Muscle layer of duodenum (tissue), 2 donors: ENCODE results near the gene CDRT4.
A peak's percentile ranks its signal among the peaks of the same experiment; 100 is the strongest.

ENCODE experiments used
- H3K27ac ChIP-seq: one replicate; pipeline ENCODE4 v1.7.0; 2013; ENCODE audit warnings: mild to moderate bottlenecking, low read length
- H3K27me3 ChIP-seq: one replicate; pipeline ENCODE4 v1.7.0; 2013; ENCODE audit warnings: low read depth, mild to moderate bottlenecking, control low read depth, low read length
- H3K36me3 ChIP-seq, 2 donors: one replicate each; pipeline ENCODE4 v1.7.0; 2013; ENCODE audit warnings: low read length in 2 of 2, control low read depth in 1 of 2, mild to moderate bottlenecking in 1 of 2; ENCODE audit not compliant: insufficient read depth in 2 of 2, control insufficient read depth in 1 of 2
- H3K4me1 ChIP-seq, 2 donors: one replicate each; pipeline ENCODE4 v1.7.0; 2013; ENCODE audit warnings: low read length in 2 of 2, mild to moderate bottlenecking in 2 of 2, control low read depth in 1 of 2, moderate library complexity in 1 of 2; ENCODE audit not compliant: insufficient read depth in 2 of 2, control insufficient read depth in 1 of 2
- H3K4me3 ChIP-seq, 2 donors: one replicate each; pipeline ENCODE4 v1.7.0; 2013; ENCODE audit warnings: low read length in 2 of 2, low read depth in 1 of 2, mild to moderate bottlenecking in 1 of 2
- H3K9me3 ChIP-seq, 2 donors: one replicate each; pipeline ENCODE4 v1.7.0; 2013; ENCODE audit warnings: low read length in 2 of 2, control low read depth in 1 of 2, mild to moderate bottlenecking in 1 of 2; ENCODE audit not compliant: control insufficient read depth in 1 of 2
- donor health status: healthy.

Gene CDRT4

DNA sequence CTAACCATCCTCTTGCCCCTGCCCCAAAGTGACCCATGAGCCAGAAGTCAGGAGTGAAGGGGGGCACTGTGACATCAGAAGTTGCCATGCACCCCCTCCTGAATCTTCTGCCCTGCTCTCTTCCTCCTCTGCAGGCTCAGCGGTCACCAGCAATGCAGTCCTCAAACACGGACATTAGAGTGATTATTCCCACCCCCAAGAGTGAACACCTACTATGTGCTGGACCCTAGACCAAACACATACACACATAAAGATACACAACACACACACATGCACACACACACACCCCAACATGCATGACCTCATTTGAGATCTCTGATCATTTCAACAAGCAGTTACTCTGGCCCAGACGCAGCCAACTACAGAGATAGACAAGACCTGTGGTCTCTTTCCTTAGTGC lies at the start of gene CDRT4:
Gene CDRT4, minus strand, starts transcription at position 30 of the 400 bp plus-strand sequence. CDS start 27,383 bp downstream, outside the sequence.
- H3K36me3 ChIP-seq = no peaks in the 10 kb centered on the region
- H3K9me3 ChIP-seq = no peaks in the 10 kb centered on the region
- H3K27me3 ChIP-seq = no peaks in the 10 kb centered on the region
- H3K4me3 ChIP-seq = no peak within 1 kb of the TSS
- H3K4me1 ChIP-seq = peaks cover 8 to 19% of the 10 kb centered on the region in 2 donors
- no peak within 1 kb of the TSS for H3K27ac ChIP-seq

DNA sequence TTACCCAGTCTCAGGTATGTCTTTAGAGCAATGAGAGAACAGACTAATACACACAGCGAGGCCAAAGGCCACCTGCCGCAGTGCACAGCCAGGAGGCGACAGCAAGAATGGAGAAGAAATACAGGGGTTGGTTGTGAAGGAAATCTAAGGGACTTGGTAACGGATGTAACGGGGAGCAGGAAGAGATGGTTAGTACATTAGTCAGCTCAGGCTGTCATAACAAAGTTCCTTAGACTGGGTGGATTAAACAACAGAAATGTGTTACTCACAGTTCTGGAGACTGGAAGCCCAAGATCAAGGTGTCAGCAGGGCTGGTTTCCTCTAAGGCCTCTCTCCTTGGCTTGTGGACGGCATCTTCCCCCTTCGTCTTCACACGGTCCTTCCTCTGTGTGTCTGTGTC lies 48.7 kb upstream of the CDRT4 start:
- Histone ChIP-seq H3K4me1 (peaks cover 0 to 10% of the 10 kb centered on the region in 2 donors), H3K9me3 (no peaks in the 10 kb centered on the region), H3K27me3 (no peaks in the 10 kb centered on the region), H3K4me3 (no peak overlapping the region), H3K36me3 (peaks cover 0 to 10% of the 10 kb centered on the region in 2 donors), H3K27ac (no peak overlapping the region)

DNA sequence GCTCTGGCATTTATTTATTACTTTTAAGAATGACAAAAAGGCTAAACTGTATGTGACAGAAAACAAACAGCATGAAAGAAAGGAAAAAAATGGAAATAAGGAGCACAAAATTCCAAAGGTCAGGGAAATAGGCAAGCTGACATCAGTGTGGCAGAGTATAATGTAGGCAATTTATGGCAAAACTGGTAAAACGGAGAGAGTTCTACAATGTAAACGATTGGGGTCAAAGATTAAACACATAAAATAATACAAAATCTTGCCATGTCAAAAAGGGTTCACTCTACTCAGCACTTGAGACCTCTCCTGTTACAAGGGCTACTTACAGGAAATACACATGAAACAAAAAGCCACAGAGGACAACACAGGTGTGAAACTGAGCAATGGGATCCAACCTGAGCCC lies 47.0 kb upstream of the CDRT4 start:
- Histone ChIP-seq H3K9me3 (no peaks in the 10 kb centered on the region), H3K4me1 (peaks cover 0 to 10% of the 10 kb centered on the region in 2 donors), H3K4me3 (no peak overlapping the region), H3K27me3 (no peaks in the 10 kb centered on the region), H3K27ac (no peak overlapping the region), H3K36me3 (peaks cover 0 to 10% of the 10 kb centered on the region in 2 donors)

DNA sequence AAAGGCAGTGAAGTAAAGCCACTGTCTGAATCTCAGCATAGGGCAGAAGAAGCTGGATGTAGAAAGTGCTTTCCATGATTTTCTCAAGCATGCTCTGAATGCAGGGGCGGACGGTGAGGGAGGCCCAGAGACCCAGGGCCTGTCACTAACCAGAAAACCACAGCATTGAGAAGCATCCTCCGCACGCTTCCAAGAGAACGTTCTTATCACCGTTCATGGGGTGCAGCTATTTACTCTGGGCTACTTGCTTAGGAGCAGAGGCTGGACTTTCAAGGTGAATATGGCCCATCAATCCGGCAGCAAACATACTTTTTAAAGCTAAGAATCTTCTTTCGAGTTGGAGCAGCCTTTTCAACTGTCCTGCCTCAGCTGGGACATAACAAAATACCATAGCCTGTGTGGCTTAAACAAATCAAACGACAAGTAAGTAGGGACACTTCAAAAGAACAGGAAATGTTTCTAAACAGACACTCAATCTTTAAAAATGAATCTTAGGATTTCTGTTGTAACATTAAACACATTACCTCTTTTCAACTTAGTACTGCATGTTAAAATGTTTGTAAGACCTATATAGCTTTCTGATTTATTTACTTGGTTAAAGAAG lies 46.5 kb upstream of the CDRT4 start:
- H3K27ac ChIP-seq = peak overlapping the region; percentile 19
- H3K9me3 ChIP-seq = no peaks in the 10 kb centered on the region
- peaks cover 0 to 10% of the 10 kb centered on the region in 2 donors for H3K36me3 ChIP-seq
- H3K27me3 ChIP-seq = no peaks in the 10 kb centered on the region
- H3K4me3 ChIP-seq = no peak overlapping the region
- peaks cover 0 to 10% of the 10 kb centered on the region in 2 donors for H3K4me1 ChIP-seq

DNA sequence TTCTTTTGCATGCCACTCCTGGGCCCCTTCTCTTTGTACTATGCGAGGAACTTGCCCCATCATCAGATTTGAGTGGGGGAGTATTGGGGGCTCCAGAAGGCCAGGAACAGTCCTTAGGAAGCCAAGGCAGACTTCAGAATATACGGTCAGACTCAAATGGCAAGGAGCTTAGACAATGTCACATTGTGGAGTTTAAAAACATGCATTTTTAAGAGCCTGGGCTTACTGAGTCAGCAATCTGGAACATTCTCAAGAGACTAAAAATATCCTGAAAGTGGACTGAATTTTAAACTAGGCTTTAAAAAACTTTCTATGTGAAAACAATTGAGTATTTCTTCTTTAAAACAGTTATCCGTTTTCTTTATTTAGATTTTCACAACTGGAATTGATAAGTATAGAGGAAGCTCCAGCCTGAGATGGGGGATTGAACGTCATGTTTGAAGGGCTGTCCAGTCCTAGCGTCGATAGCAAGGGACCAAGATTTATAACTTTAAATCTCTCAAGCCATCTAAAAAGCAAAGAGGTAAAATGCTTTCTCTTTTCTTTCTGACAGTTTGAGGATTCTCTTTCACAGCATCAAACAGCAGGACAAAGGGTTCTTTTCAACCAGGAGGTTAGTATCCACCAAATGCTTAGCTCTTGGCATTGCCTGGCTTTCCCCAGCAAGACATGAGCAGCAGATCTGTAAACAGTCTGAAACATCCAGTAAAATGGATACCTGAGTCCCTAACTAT lies 45.8 kb upstream of the CDRT4 start:
- H3K36me3 ChIP-seq = peaks cover 0 to 10% of the 10 kb centered on the region in 2 donors
- peaks cover 0 to 10% of the 10 kb centered on the region in 2 donors for H3K4me1 ChIP-seq
- H3K9me3 ChIP-seq = no peaks in the 10 kb centered on the region
- H3K27me3 ChIP-seq = no peaks in the 10 kb centered on the region
- H3K4me3 ChIP-seq = no peak overlapping the region
- peak overlapping the region; percentile 48 for H3K27ac ChIP-seq

DNA sequence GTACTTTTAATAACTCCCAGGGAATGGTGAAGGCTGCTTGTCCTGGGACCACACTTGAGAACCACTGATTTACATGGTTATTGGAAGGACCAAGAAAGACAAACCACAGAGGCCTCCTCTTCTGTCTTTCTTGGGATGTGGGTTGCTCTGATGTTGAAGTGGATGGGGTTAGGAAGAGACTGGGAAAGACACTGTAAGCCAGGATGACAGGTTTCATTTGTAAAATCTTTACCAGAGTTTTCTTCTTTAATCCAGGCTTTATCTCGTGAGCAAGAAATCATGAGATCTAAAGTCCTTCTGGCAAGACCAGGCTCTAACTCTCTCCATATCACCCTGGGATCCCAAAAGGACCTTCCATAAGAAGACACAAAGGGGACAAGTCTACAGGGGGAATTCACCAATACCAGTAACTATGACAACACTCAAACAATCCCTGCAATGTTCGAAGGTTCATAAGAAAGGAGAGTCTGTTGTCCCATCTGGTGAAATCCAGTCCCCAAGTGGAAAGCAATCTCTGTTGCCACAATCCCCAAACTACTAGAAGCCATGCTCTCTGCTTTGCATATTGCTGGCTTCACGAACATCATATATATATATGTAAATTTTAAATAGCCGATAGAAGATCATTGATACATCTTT lies 44.8 kb upstream of the CDRT4 start:
- peaks cover 0 to 10% of the 10 kb centered on the region in 2 donors for H3K36me3 ChIP-seq
- H3K9me3 ChIP-seq = no peaks in the 10 kb centered on the region
- no peaks in the 10 kb centered on the region for H3K27me3 ChIP-seq
- peaks cover 0 to 10% of the 10 kb centered on the region in 2 donors for H3K4me1 ChIP-seq
- H3K4me3 ChIP-seq = no peak overlapping the region
- no peak overlapping the region for H3K27ac ChIP-seq

DNA sequence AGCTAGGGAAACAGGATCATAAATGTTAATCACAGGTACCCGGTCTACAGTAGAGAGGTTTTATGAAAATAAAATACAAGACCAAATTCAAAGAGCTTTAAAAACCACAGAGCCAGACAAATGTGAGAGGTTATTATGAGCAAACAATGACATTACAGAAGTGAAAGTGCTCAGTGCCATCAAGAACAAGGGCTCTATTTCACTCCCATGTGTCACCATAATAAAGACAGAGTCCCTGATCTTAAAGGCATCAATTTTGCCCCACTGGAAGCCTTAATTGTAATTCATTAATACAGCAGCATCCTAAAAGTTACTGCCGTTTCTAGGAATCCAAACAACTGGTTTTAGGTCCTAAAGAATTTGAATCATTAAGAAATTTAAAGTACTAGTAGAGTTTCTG lies 43.7 kb upstream of the CDRT4 start:
- Histone ChIP-seq H3K4me3 (no peak overlapping the region), H3K27ac (no peak overlapping the region), H3K9me3 (no peaks in the 10 kb centered on the region), H3K27me3 (no peaks in the 10 kb centered on the region), H3K4me1 (peaks cover 0 to 10% of the 10 kb centered on the region in 2 donors), H3K36me3 (peaks cover 0 to 3% of the 10 kb centered on the region in 2 donors)

DNA sequence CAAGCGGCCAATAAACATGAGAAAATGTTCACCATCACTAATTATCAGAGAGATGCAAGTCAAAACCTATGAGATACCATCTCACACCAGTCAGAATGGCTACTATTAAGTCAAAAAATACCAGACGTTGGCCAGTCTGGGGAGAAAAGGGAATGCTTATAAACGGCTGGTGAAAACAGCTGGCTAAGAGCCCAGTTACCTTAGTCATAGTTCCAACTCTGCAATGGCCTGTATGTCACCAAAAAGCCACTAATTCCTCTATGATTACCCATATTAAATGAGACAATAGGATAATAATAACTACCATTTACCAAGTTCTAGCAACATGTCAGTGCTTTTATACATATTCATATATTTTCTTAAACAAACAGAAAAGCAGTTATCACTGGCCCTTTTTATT lies 42.9 kb upstream of the CDRT4 start:
- no peaks in the 10 kb centered on the region for H3K9me3 ChIP-seq
- no peak overlapping the region for H3K27ac ChIP-seq

DNA sequence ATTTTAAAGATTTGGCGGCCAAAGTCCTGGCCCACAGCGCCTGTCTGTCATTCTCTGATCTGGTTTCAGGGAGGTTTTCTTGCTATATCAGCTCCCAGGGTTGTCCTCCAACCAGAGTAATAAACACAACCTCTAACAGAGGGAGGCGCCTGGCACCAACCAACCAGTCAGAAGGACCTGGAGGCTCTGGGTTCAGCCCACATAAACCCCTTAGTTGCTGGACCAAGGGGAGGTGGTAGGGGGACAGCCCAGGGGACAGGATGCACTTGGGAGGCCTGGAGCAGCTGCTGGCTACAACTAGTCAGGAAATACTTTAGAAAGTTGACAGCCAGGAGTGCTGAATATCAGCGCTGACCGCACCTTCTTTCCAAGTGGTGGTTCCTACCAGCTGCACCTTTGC lies 41.7 kb upstream of the CDRT4 start:
- Histone ChIP-seq H3K4me3 (no peak overlapping the region), H3K36me3 (no peaks in the 10 kb centered on the region), H3K27ac (no peak overlapping the region), H3K4me1 (peaks cover 0 to 9% of the 10 kb centered on the region in 2 donors), H3K27me3 (no peaks in the 10 kb centered on the region), H3K9me3 (no peaks in the 10 kb centered on the region)

More for the DNA sequence above, 42.9 kb upstream of the CDRT4 start:
- Histone ChIP-seq H3K4me1 (peaks cover 0 to 10% of the 10 kb centered on the region in 2 donors), H3K27me3 (no peaks in the 10 kb centered on the region), H3K4me3 (no peak overlapping the region), H3K36me3 (no peaks in the 10 kb centered on the region)

DNA sequence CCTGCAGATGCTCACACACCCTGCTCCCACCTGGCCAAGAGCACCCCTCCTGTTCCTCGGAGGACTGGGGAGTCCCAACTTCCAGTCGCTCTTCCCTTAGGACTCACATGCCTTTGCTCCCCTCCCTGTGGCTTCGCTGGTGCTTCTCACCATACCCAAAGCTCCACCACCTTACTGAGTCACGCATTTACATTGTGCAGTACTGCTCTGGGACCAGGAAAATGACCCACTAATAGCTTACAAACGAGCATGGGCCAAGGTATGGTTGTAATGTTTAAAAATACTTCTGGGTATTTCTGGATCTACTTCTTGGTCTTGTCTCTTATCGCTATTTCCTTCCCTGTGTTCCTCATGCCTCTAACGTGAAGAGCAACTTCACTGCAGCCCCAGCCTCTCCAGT lies 41.0 kb upstream of the CDRT4 start:
- Histone ChIP-seq H3K27ac (no peak overlapping the region), H3K36me3 (no peaks in the 10 kb centered on the region), H3K9me3 (no peaks in the 10 kb centered on the region), H3K27me3 (no peaks in the 10 kb centered on the region), H3K4me3 (no peak overlapping the region), H3K4me1 (peaks cover 0 to 3% of the 10 kb centered on the region in 2 donors)

DNA sequence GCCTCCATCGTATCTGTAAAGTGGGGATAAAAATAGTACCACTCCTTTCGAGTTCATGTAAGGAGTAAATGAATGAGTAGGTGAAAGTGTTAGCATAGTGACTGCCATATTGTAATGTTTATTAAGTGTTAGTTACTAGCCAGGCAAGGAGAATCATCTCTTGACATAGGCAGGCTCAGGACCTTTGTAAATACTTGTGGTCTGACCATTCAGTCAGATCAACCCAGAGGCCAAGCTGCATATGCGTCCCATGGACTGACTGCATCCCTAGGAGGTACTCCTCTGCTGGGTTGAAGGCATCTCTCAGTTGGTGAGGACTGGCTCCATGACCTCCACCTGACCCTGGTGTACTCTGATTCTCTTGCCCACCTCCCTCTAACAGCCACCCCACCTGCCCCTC lies 40.5 kb upstream of the CDRT4 start:
- Histone ChIP-seq H3K36me3 (no peaks in the 10 kb centered on the region), H3K4me3 (no peak overlapping the region), H3K9me3 (no peaks in the 10 kb centered on the region), H3K4me1 (peaks cover 0 to 4% of the 10 kb centered on the region in 2 donors), H3K27me3 (no peaks in the 10 kb centered on the region), H3K27ac (no peak overlapping the region)
